VCaP (cell line): ENCODE results near the gene SMYD3.

Experiments
- H3K27ac ChIP-seq: fragments of 450-650 bp; 2 replicates; pipeline ENCODE4 v1.5.1; 2017
- TF ChIP-seq, protein P1 (sequence below): fragments of 450-650 bp; conservative IDR thresholded peaks from 2 replicates; pipeline ENCODE4 v1.5.1; 2017; ENCODE audit warnings: mild to moderate bottlenecking, moderate library complexity

Gene SMYD3

DNA sequence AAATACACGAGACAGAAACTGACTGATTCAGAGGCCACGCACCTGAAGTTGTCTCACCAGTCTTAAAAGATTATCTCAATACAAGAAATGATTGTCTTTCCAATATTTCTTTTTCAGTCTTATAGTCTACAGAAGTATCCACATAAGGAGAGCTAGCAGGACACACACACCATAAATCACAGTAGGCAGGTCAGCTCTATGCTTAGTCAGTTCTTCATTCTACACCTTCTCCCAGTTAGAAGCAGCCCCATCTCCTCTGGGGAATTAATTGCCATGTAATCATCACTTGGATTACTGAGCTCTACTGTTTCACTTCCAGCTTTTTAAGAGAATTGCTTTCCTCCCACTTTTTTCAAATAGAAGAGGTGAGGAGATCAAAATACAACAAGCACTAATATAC lies 59.6 kb downstream of the SMYD3 start:
- TF ChIP-seq, protein P1, sequence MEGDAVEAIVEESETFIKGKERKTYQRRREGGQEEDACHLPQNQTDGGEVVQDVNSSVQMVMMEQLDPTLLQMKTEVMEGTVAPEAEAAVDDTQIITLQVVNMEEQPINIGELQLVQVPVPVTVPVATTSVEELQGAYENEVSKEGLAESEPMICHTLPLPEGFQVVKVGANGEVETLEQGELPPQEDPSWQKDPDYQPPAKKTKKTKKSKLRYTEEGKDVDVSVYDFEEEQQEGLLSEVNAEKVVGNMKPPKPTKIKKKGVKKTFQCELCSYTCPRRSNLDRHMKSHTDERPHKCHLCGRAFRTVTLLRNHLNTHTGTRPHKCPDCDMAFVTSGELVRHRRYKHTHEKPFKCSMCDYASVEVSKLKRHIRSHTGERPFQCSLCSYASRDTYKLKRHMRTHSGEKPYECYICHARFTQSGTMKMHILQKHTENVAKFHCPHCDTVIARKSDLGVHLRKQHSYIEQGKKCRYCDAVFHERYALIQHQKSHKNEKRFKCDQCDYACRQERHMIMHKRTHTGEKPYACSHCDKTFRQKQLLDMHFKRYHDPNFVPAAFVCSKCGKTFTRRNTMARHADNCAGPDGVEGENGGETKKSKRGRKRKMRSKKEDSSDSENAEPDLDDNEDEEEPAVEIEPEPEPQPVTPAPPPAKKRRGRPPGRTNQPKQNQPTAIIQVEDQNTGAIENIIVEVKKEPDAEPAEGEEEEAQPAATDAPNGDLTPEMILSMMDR, result no peak
- H3K27ac ChIP-seq, result no peak overlapping the region

DNA sequence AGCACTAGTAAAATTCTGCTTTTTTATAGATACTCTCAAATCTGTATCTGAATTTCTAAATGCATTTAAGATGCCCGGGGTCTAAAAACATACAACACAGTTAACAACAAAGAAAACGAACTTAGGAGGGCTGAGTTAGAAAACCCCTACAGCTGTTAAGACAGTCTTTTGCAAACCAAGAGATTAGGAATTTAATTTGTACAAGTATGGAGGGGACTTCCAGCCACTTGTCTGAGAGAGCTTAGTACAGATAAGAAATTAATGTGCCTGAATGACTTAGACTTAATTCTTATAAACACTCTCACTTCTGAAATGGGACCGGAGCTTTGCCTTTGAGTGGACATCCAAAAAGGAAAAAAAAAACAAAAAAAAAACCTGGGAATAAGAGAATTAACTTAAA lies 61.6 kb downstream of the SMYD3 start:
- TF ChIP-seq, protein P1, result no peak
- H3K27ac ChIP-seq, result no peak overlapping the region

DNA sequence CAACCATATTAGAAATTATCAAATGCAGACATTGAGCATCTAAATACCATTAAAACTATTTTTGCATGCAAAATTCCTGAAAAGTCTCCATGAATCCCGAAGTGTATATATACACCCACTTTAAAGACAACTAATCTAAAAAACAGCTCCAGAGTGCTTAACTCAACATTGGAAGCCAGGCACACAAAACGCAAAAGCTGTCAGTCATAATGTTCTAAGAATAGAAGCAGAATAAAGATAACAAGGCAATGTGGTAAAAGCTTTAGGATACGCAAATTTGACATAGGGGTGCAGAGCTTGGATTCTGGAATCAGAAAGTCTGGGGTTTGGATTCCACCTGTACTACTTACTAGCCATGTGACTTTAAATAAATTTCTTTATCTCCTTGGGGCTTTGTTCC lies 62.5 kb downstream of the SMYD3 start:
- TF ChIP-seq, protein P1, result no peak
- H3K27ac ChIP-seq, result no peak overlapping the region

DNA sequence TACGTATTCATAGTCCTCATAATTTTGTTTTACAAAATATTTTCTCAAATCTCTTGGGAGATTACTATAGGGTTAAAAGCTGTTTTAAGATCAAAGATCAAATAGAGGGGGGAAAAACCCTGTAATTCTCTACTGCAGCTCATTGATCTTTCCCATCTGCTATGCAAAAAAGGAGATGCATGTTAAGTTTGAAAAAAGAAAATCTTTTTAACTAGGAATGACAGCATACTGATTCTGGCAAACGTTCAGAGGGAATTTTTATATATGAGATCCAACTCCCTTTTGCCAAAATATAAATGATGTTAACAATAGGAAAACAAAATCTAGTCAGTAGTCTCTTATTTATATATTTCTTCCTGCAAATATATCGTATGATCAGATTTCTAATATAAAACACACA lies 69.1 kb downstream of the SMYD3 start:
- H3K27ac ChIP-seq, result no peak overlapping the region
- TF ChIP-seq, protein P1, result no peak

DNA sequence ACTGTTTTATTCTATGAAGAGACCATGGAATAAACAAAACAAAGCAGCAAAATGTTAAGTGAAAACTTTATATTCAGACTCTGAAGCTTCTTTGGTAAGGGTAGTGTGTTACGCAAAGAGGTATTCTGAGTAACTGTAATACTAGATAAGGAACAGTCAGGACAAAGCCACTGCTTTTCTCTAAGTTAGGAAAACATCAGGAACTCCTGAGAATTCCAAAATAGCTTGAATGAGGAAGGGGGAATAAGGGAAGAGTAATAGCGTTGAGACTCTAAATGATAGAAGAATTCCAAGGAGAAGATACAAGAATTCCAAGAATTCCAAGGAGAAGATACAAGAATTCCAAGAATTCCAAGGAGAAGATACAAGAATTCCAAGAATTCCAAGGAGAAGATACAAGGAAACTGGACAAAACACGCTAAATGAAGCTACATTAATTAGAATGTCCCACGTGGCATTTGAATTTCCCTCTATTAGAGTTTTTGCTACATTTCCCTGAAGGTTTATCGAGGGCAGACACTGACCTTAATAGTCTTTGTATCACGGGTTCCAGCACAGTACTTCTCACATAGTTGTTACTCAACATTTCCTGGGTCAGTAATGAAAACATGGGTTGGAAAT lies 71.5 kb downstream of the SMYD3 start:
- H3K27ac ChIP-seq, result no peak overlapping the region
- TF ChIP-seq, protein P1, result no peak

DNA sequence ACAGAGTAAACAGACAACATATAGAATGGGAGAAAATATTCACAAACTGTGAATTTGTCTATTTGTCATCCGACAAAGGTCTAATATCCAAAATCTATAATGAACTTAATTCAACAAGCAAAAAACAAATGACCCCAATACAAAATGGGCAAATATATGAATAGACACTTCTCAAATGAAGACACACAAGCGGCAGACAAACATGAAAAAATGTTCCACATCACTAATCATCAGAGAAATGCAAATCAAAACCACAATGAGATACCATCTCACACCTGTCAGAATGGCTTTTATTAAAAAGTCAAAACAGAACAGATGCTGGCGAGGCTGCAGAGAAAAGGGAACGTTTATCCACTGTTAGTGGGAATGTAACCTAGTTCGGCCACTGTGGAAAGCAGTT lies 72.7 kb downstream of the SMYD3 start:
- no peak overlapping the region for H3K27ac ChIP-seq
- TF ChIP-seq, protein P1, result no peak

DNA sequence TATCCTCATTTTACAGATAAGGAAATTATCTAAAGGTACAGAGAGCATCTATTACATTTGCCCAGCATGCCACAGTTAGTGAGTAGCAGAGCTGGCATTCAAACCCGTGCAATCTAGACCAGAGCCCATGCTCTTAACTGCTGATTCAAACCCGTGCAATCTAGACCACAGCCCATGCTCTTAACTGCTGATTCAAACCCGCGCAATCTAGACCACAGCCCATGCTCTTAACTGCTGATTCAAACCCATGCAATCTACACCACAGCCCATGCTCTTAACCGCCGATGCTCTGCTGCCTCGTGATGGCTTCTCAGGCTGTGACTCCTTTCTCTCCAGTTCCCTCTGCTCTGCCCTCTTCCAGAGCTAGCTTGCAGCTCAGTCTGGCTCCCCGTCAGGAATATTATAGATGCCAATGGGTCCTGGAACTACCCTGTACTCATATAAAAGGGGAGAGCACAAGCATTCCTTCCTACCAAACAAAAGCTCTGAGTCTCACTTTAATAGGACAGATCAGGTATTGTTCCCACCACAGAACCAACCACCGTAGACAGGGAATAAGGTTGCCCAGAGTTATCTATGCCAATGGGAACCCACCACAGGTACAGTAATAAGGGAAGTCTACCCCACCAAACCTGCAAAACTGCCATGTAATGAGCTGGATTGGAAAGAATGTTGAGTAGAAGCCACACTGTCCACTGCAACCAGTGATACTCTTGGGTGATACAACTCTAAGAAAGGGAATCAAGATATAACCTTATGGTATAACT lies 78.4 kb downstream of the SMYD3 start:
- TF ChIP-seq, protein P1, result no peak
- H3K27ac ChIP-seq, result no peak overlapping the region
